K562 (cell line): ENCODE data around the gene GALK2. TPM values are rescaled to one million over a fixed set of nuclear protein-coding genes. Genes with fewer than 3 reads are reported as not detected.

Experiments
- ATAC-seq: fragments of 200-7000 bp; cut with Tn5 transposase; 3 replicates; pipeline ENCODE4 v1.9.1; 2020; ENCODE audit warnings: moderate library complexity
- BruUV-seq: library from RNA; stranded (reverse); fragments of 400-500 nt; replicated peaks from 2 replicates; lab custom pipeline; 2021; lab: Mats Ljungman, UMichigan
- CTCF ChIA-PET: fragments of 300-600 bp; formaldehyde crosslinking; extraction: SDS; loops from one replicate; lab custom pipeline; 2021; ENCODE audit warnings: low intra/inter-chr PET ratio; lab: Yijun Ruan, JAX
- POLR2A ChIA-PET: fragments of 300-600, 350-650 bp; sonication (Branson Sonifier 250); formaldehyde crosslinking; extraction: SDS; loops from one replicate; lab custom pipeline; 2021; ENCODE audit warnings: antibody characterized with exemption, inconsistent platforms; lab: Yijun Ruan, JAX
- DNase-seq, 4 experiments: peaks; one replicate each; pipeline versions ENCODE4 v3.0.0 to v3.0.0-alpha.2; 2011 to 2018; ENCODE audit warnings: low spot score in 3 of 4, mixed read lengths in 3 of 4; ENCODE audit errors: extremely low read depth in 1 of 4
- FAIRE-seq: peaks from 2 replicates; lab custom pipeline; 2011; peaks lifted over from hg19 to GRCh38; lab: Jason Lieb, UNC
- H2AFZ ChIP-seq: 2 replicates; pipeline ENCODE4 v1.6.0; 2011; ENCODE audit warnings: low read depth, low read length, control low read depth, inconsistent platforms
- H3K27ac ChIP-seq: fragments of 200-600 bp; 3 replicates; pipeline ENCODE4 v1.8.0; 2011; ENCODE audit warnings: low read depth, mild to moderate bottlenecking, control low read depth, inconsistent platforms, low read length, moderate library complexity, mixed read lengths; ENCODE audit errors: extremely low read depth
- H3K27me3 ChIP-seq, 2 experiments: fragments of 300-600 bp in 1 of 2; 2 replicates in 1 of 2; 3 replicates in 1 of 2; pipeline versions ENCODE4 v1.6.0 to v1.8.0; 2011; ENCODE audit warnings: inconsistent platforms in 2 of 2, low read length in 2 of 2, mild to moderate bottlenecking in 1 of 2, mixed read lengths in 1 of 2, moderate library complexity in 1 of 2; ENCODE audit not compliant: control insufficient read depth in 2 of 2, insufficient read depth in 2 of 2
- H3K36me3 ChIP-seq: fragments of 300-600 bp; 3 replicates; pipeline ENCODE4 v1.8.0; 2011; ENCODE audit warnings: mild to moderate bottlenecking, low read length, inconsistent platforms; ENCODE audit not compliant: control insufficient read depth, insufficient read depth
- H3K4me1 ChIP-seq, 2 experiments: fragments of 200-600 bp in 1 of 2; replicated peaks in 1 of 2; 2 replicates in 1 of 2; 3 replicates in 1 of 2; pipeline versions ENCODE4 v1.5.1 to v1.8.0; 2011; ENCODE audit warnings: inconsistent platforms in 2 of 2, low read length in 2 of 2, mild to moderate bottlenecking in 1 of 2, mixed read lengths in 1 of 2, moderate library complexity in 1 of 2; ENCODE audit not compliant: control insufficient read depth in 2 of 2, insufficient read depth in 2 of 2
- H3K4me2 ChIP-seq: 2 replicates; pipeline ENCODE4 v1.6.1; 2011; ENCODE audit warnings: low read length, control low read depth, inconsistent platforms, mixed read lengths; ENCODE audit not compliant: insufficient read depth
- H3K4me3 ChIP-seq: fragments of 200-600 bp; sonication (generic), shearing (Covaris generic); 2 replicates; pipeline ENCODE4 v1.5.1; 2016; ENCODE audit warnings: control low read depth, inconsistent platforms
- H3K79me2 ChIP-seq: fragments of 200-600 bp; 3 replicates; pipeline ENCODE4 v1.8.0; 2011; ENCODE audit warnings: low read length, inconsistent platforms; ENCODE audit not compliant: control insufficient read depth, insufficient read depth
- H3K9ac ChIP-seq, 2 experiments: 2 replicates each; pipeline versions ENCODE4 v1.6.0 to v1.6.1; 2011; ENCODE audit warnings: low read depth in 2 of 2, low read length in 2 of 2, control low read depth in 1 of 2, inconsistent platforms in 1 of 2, mild to moderate bottlenecking in 1 of 2, mixed read lengths in 1 of 2; ENCODE audit not compliant: insufficient read depth in 1 of 2
- H3K9me1 ChIP-seq: one replicate; pipeline ENCODE4 v1.6.0; 2011; ENCODE audit warnings: inconsistent platforms, mild to moderate bottlenecking, low read length, moderate library complexity; ENCODE audit not compliant: control insufficient read depth, insufficient read depth
- H3K9me3 ChIP-seq: replicated peaks from 2 replicates; pipeline ENCODE4 v1.5.1; 2011; ENCODE audit warnings: low read depth, low read length, inconsistent platforms; ENCODE audit not compliant: control insufficient read depth, insufficient read depth
- H4K20me1 ChIP-seq: replicated peaks from 2 replicates; pipeline ENCODE4 v1.6.1; 2011; ENCODE audit warnings: low read length, inconsistent platforms, mixed read lengths; ENCODE audit not compliant: control insufficient read depth, insufficient read depth
- ELF1 ChIP-seq: fragments of 200-800 bp; sonication (Bioruptor generic); IDR thresholded peaks from 2 replicates; pipeline ENCODE4 v1.6.1; 2016; ENCODE audit warnings: missing genetic modification characterization, missing compliant biosample characterization
- HCFC1 ChIP-seq: IDR thresholded peaks from 2 replicates; pipeline ENCODE4 v1.6.1; 2012; ENCODE audit warnings: low read depth, low read length, improper control_type of control experiment
- ILF3 ChIP-seq: fragments of 450-650 bp; IDR thresholded peaks from 2 replicates; pipeline ENCODE4 v1.6.1; 2018; ENCODE audit warnings: antibody characterized with exemption, mild to moderate bottlenecking, moderate library complexity, borderline replicate concordance
- NCOA1 ChIP-seq: fragments of 450-650 bp; IDR thresholded peaks from 2 replicates; pipeline ENCODE4 v1.6.1; 2016; ENCODE audit warnings: low read depth
- RBM25 ChIP-seq: fragments of 200-400 bp; formaldehyde crosslinking; IDR thresholded peaks from 2 replicates; pipeline ENCODE4 v1.6.1; 2018; ENCODE audit warnings: low read length, low read depth, moderate library complexity; ENCODE audit not compliant: severe bottlenecking
- ZBTB8A ChIP-seq: fragments of 450-650 bp; IDR thresholded peaks from 2 replicates; pipeline ENCODE4 v1.6.1; 2018; ENCODE audit warnings: mild to moderate bottlenecking, moderate library complexity; ENCODE audit not compliant: partially characterized antibody
- ZNF146 ChIP-seq: IDR thresholded peaks from one replicate; pipeline ENCODE4 v1.6.1; 2018; ENCODE audit warnings: missing compliant biosample characterization; ENCODE audit not compliant: unreplicated experiment
- WGBS: fragments of 100-300 bp; shearing (Covaris generic); methylation state at CpG from one replicate; pipeline ENCODE4 v1.1.6; 2016; ENCODE audit warnings: low coverage, mixed read lengths; ENCODE audit not compliant: insufficient coverage; ENCODE audit errors: missing lambda C conversion rate; 5-methylcytosine and 5-hydroxymethylcytosine counted together
- in situ Hi-C: fragments of 300-500 bp; cut with MboI; formaldehyde crosslinking; loops from 4 replicates; pipeline ENCODE4 v1.15.0; 2018; ENCODE audit warnings: inconsistent platforms, mixed read lengths
- intact Hi-C: fragments of 100-400 bp; cut with micrococcal nuclease; formaldehyde crosslinking; loops from 2 replicates; pipeline ENCODE4 v1.14.2; 2022
- polyA plus RNA-seq, 8 experiments: library from polyadenylated mRNA; depleted of rRNA in 4 of 8; stranded (reverse) in 5 of 8; unstranded in 3 of 8; fragments of >200 nt; fragmentation: Nextera tagmentation in 2 of 8; fragmentation: Illumina TruSeq in 1 of 8; extraction: Ambion mirVana in 2 of 8; extraction: Trizol in 1 of 8; gene quantifications; 2 replicates each; pipeline versions ENCODE4 v1.2.1 to v1.2.3, GENCODE V29; 2011 to 2014; ENCODE audit warnings: inconsistent platforms in 1 of 8, missing spikeins in 1 of 8
- total RNA-seq, 7 experiments: library from RNA; depleted of rRNA in 6 of 7; stranded (reverse); fragments of >200 nt in 6 of 7; fragmentation: Illumina TruSeq in 2 of 7; extraction: Trizol in 2 of 7; gene quantifications; 2 replicates each; pipeline versions ENCODE4 v1.2.1 to v1.2.3, GENCODE V29; 2011 to 2021; ENCODE audit warnings: low replicate concordance in 1 of 7

The GALK2 gene
- total and polyA plus RNA-seq, 9 of the 15 experiments (the other 6 are each of a cell fraction or from before 2014, with no cell fraction given), result 32.8 to 82.0 (median 54.4) TPM

DNA sequence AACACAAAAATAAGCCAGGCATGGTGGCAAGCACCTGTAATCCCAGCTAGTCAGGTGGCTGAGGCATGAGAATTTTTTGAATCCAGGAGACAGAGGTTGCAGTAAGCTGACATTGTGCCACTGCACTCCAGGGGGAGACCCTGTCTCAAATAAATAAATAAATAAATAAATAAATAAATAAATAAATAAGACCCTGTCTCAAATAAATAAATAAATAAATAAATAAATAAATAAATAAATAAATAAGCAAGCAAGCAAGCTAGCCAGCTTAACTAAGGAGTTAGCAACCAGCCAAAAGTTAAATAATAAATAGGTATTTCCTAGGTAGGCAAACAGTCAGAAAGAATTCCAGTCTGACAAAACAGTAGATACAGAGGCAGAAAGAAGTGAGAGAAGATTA, 123.9 kb downstream of the GALK2 start (continued):
- no peak for TF ChIP-seq ZBTB8A
- TF ChIP-seq NCOA1, result no peak

DNA sequence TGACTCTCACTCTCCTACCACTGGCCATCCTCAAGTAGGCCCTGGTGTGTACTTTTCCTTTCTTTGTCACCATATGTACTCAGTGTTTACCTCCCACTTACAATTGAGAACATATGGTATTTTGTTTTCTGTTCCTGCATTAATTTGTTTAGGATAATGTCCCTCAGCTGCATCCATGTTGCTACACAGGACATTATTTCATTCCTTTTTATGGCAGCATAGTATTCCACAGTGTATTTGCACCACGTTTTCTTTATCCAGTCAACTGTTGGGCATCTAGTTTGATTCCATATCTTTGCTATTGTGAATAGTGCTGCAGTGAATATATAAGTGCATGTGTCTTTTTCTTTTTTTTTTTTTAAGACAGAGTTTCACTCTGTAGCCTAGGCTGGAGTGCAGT, 126.2 kb downstream of the GALK2 start:
- no peaks in the 10 kb centered on the region for H4K20me1 ChIP-seq
- peaks cover 27% of the 10 kb centered on the region for H3K36me3 ChIP-seq
- in situ Hi-C loops (no loop called here), intact Hi-C loops (no loop called here)
- no peak overlapping the region for H3K9ac ChIP-seq
- H3K4me2 ChIP-seq, result no peak overlapping the region
- CTCF ChIA-PET, result no interaction called here
- H3K9me3 ChIP-seq, result no peaks in the 10 kb centered on the region
- WGBS, result 59% methylated on average over 1 of the region's 1 CpG
- no peak for DNase-seq
- no peaks in the 10 kb centered on the region for H3K9me1 ChIP-seq
- peaks cover 0 to 1% of the 10 kb centered on the region in 2 experiments; a peak in 3 of 5 replicates for H3K4me1 ChIP-seq
- H3K27me3 ChIP-seq, result no peaks in the 10 kb centered on the region
- no peak overlapping the region for H2AFZ ChIP-seq
- TF ChIP-seq HCFC1 (no peak), ELF1 (no peak), RBM25 (peak; percentile 19), ZNF146 (CRISPR knock-in tag) (peak; percentile 71), ILF3 (no peak)
- TF ChIP-seq, all 486 proteins: peak for 2
- Histone ChIP-seq H3K27ac (no peak overlapping the region), H3K4me3 (no peak overlapping the region), H3K79me2 (peaks cover 8% of the 10 kb centered on the region; the same call in 1 of the 3 replicates)
- no peak for FAIRE-seq
- ATAC-seq, result no peak
- POLR2A ChIA-PET, result no interaction called here
- no TSS peak for BruUV-seq
